ENCODE data around the gene ANK3. TPM values are rescaled to one million over a fixed set of nuclear protein-coding genes. Genes with fewer than 3 reads are reported as not detected.

Gene ANK3
- total RNA-seq, 6 experiments from 2014 or later, result 7.8 to 25.7 (median 16.6) TPM

GRCh38 chr10:60403168-60403873, 13.6 kb upstream of the ANK3 start:
- H3K4me1 ChIP-seq, result peaks cover 0 to 12% (median 0%) of the 10 kb centered on the region in 4 donors
- intact Hi-C loops (cut with DNase I), result no loop called here
- no peak overlapping the region for H3K27ac ChIP-seq
- H3K36me3 ChIP-seq, result no peaks in the 10 kb centered on the region
- WGBS (ENCODE audit: insufficient coverage, low coverage, low lambda C conversion rate, missing lambda C conversion rate), result 80% methylated on average over 8 of the region's 8 CpGs
- H3K9me3 ChIP-seq, result no peaks in the 10 kb centered on the region
- DNase-seq (no peak), ATAC-seq (peak; percentile 68 to 91 (median 70))
- no peaks in the 10 kb centered on the region for H3K27me3 ChIP-seq
- TF ChIP-seq CTCF (IDR thresholded peaks at IDR 0.05) (no peak), POLR2A (IDR thresholded peaks at IDR 0.05) (no peak)
- no peak overlapping the region for H3K4me3 ChIP-seq

GRCh38 chr10:60400366-60400765, 10.7 kb upstream of the ANK3 start:
- TF ChIP-seq CTCF (IDR thresholded peaks at IDR 0.05) (no peak), POLR2A (IDR thresholded peaks at IDR 0.05) (no peak)
- no peaks in the 10 kb centered on the region for H3K9me3 ChIP-seq
- intact Hi-C loops (cut with DNase I), result no loop called here

DNA sequence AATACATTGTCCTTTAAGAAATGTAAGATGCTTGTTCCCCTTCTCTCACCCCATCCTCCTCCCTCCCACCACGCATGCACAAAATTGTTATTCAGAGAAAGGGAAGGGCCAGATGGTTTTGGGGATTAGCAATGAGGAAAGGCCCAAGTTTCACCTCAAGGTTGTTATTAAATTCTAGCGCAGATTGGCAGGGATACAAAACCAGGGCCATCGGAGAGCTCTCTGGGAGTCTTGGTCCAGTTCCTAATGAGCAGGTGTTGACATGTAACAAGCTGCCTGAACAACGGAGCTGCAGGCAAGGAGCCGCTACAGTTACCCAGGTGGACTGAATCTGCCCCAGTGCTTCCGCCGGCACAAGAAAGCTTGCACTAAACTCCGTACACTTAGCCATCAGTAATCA, 9.7 kb upstream of the ANK3 start:
- H3K9me3 ChIP-seq, result no peaks in the 10 kb centered on the region
- intact Hi-C loops (cut with DNase I), result no loop called here
- H3K4me1 ChIP-seq, result peaks cover 0 to 12% (median 0%) of the 10 kb centered on the region in 4 donors
- ATAC-seq, result no peak
- no peaks in the 10 kb centered on the region for H3K27me3 ChIP-seq
- H3K27ac ChIP-seq, result no peak overlapping the region
- TF ChIP-seq POLR2A (IDR thresholded peaks at IDR 0.05), result no peak
- no peak for TF ChIP-seq CTCF (IDR thresholded peaks at IDR 0.05)
- WGBS (ENCODE audit: insufficient coverage, low coverage, low lambda C conversion rate, missing lambda C conversion rate), result 74% methylated on average over 6 of the region's 8 CpGs
- no peaks in the 10 kb centered on the region for H3K36me3 ChIP-seq
- DNase-seq, result no peak
- H3K4me3 ChIP-seq, result no peak overlapping the region

More at GRCh38 chr10:60400366-60400765, 10.7 kb upstream of the ANK3 start:
- ATAC-seq (no peak), DNase-seq (no peak)
- no peaks in the 10 kb centered on the region for H3K27me3 ChIP-seq
- no peak overlapping the region for H3K27ac ChIP-seq
- no peak overlapping the region for H3K4me3 ChIP-seq
- H3K36me3 ChIP-seq, result no peaks in the 10 kb centered on the region
- peaks cover 0 to 12% (median 0%) of the 10 kb centered on the region in 4 donors for H3K4me1 ChIP-seq

DNA sequence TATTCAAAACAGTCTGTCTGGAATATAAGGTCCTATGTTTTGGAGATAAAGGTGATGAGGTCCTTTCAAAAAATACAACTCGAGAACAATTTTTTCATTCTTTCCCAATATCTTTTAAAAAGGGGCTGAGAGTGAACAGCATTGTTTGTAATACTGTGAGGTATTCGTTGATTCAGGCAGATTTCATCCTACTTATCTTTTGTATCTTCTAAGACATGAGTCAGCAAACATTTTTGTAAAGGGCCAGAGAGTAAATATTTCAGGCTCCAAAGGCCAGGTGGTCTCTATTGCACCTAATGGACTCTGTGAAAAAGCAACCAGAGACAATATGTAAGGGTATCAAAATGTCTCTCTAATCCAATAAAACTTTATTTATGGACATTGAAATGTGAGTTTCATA, 8.1 kb upstream of the ANK3 start:
- no peaks in the 10 kb centered on the region for H3K9me3 ChIP-seq
- no peak for TF ChIP-seq CTCF (IDR thresholded peaks at IDR 0.05)
- TF ChIP-seq POLR2A (IDR thresholded peaks at IDR 0.05), result no peak
- H3K27me3 ChIP-seq, result no peaks in the 10 kb centered on the region
- H3K36me3 ChIP-seq, result no peaks in the 10 kb centered on the region
- no peak for ATAC-seq
- 58% methylated on average over 2 of the region's 2 CpGs for WGBS (ENCODE audit: insufficient coverage, low coverage, low lambda C conversion rate, missing lambda C conversion rate)
- H3K4me3 ChIP-seq, result no peak overlapping the region
- H3K27ac ChIP-seq, result no peak overlapping the region
- no peak for DNase-seq
- intact Hi-C loops (cut with DNase I), result no loop called here
- peaks cover 0 to under 1% (median 0%) of the 10 kb centered on the region in 4 donors for H3K4me1 ChIP-seq
